Spleen (tissue), 7 donors: Measurements from ENCODE around the gene CCDC175.

Experiments
- POLR2AphosphoS5 ChIP-seq, 3 donors: sonication (generic); formaldehyde crosslinking; IDR thresholded peaks; one replicate each; pipeline ENCODE4 v1.5.1; 2017; ENCODE audit warnings: antibody characterized with exemption in 3 of 3
- TF ChIP-seq, protein P1 (sequence below), 11 experiments: fragments of 200-600 bp in 7 of 11; fragments of 450-650 bp in 4 of 11; sonication (generic) in 4 of 11; IDR thresholded peaks in 8 of 11; conservative IDR thresholded peaks in 3 of 11; 1 replicate in 7 of 11; 2 replicates in 4 of 11; pipeline versions ENCODE4 v1.4.0 to v1.8.0; 2016 to 2021; ENCODE audit warnings: antibody characterized with exemption in 11 of 11, inconsistent platforms in 4 of 11, mild to moderate bottlenecking in 1 of 11
- donor health status: DM: no; HTN: no; CAD: no; lungs with moderate emphysema.
- donor health status: DM: no; HTN: no; CAD: no.
- donor health status: DM: no; HTN: no; CAD: no.

DNA sequence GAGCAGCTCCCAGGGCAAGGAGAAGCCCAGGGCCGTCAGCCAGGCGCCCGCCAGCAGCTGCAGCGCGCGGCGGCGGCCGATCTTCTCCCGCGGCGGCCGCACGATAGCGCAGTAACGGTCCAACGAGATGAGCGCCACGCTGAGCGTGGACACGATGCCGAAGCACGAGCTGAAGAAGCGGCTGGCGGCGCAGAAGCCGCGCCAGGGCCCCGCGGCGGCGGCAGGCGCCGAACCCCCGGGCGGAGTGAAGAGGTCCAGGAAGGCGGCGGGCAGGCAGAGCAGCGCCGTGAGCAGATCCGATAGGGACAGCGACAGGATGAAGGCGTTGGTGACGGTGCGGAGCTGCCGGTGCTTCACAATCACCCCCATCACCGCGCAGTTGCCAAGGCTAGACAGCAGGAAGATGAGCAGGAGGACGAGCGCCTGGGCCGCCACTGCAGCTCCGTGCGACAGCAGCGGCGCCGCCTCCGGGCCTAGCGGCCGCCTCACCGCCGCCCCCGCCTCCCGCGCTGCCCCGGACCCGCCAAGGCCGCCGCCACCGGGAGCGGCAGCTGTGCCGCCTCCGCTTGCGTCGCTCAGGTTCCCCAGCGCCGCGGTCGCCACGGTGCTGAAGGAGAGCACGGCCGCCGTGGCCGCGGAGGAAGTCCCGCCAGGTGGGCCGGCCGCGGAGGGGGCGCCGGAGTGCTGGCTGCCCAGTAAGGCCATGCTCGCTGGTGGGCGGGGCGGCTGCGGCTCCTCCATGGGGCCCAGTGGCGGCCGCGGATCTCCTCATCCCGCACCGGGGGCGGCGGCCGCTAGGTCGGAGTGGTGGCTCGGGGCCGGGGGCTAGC is 111.9 kb downstream of the CCDC175 start:
- TF ChIP-seq, protein P1, sequence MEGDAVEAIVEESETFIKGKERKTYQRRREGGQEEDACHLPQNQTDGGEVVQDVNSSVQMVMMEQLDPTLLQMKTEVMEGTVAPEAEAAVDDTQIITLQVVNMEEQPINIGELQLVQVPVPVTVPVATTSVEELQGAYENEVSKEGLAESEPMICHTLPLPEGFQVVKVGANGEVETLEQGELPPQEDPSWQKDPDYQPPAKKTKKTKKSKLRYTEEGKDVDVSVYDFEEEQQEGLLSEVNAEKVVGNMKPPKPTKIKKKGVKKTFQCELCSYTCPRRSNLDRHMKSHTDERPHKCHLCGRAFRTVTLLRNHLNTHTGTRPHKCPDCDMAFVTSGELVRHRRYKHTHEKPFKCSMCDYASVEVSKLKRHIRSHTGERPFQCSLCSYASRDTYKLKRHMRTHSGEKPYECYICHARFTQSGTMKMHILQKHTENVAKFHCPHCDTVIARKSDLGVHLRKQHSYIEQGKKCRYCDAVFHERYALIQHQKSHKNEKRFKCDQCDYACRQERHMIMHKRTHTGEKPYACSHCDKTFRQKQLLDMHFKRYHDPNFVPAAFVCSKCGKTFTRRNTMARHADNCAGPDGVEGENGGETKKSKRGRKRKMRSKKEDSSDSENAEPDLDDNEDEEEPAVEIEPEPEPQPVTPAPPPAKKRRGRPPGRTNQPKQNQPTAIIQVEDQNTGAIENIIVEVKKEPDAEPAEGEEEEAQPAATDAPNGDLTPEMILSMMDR (IDR thresholded peaks at IDR 0.05 in 8 of 11, conservative IDR thresholded peaks at IDR 0.05 in 3 of 11): no peak
- peak in 1 of 3 donors; percentile 58 for TF ChIP-seq POLR2AphosphoS5 (IDR thresholded peaks at IDR 0.05)
